HepG2 (cell line): ENCODE data around the gene PRIMA1. TPM values are rescaled to one million over a fixed set of nuclear protein-coding genes. Genes with fewer than 3 reads are reported as not detected.

ENCODE experiments used
- ATM ChIP-seq: fragments of 450-650 bp; IDR thresholded peaks from 2 replicates; pipeline ENCODE4 v1.7.1; 2017; ENCODE audit warnings: mild to moderate bottlenecking, borderline replicate concordance
- CENPT ChIP-seq: sonication (generic); formaldehyde crosslinking; IDR thresholded peaks from 2 replicates; pipeline ENCODE4 v1.8.0; 2022; ENCODE audit warnings: low read depth, mild to moderate bottlenecking, moderate library complexity, missing genetic modification reagents
- HMG20B ChIP-seq: conservative IDR thresholded peaks from 2 replicates; pipeline ENCODE4 v1.6.1; 2016; ENCODE audit warnings: missing genetic modification reagents, missing compliant biosample characterization
- KMT2A ChIP-seq: sonication (generic); formaldehyde crosslinking; IDR thresholded peaks from 2 replicates; pipeline ENCODE4 v1.4.0; 2020; ENCODE audit warnings: missing genetic modification reagents
- KMT2B ChIP-seq: IDR thresholded peaks from 2 replicates; pipeline ENCODE4 v1.6.1; 2016; ENCODE audit warnings: missing genetic modification reagents, missing compliant biosample characterization
- NCOA5 ChIP-seq: sonication (generic); formaldehyde crosslinking; IDR thresholded peaks from 2 replicates; pipeline ENCODE4 v1.4.0; 2020; ENCODE audit warnings: missing genetic modification reagents
- NR3C1 ChIP-seq: sonication (generic); formaldehyde crosslinking; IDR thresholded peaks from 2 replicates; pipeline ENCODE4 v1.4.0; 2020; ENCODE audit warnings: missing genetic modification reagents
- PHF8 ChIP-seq: sonication (generic); formaldehyde crosslinking; IDR thresholded peaks from 2 replicates; pipeline ENCODE4 v1.5.0; 2020; ENCODE audit warnings: missing genetic modification reagents
- PITX1 ChIP-seq: sonication (generic); formaldehyde crosslinking; IDR thresholded peaks from 2 replicates; pipeline ENCODE4 v1.5.1; 2020; ENCODE audit warnings: mild to moderate bottlenecking, missing genetic modification reagents
- SMARCE1 ChIP-seq: fragments of 450-650 bp; IDR thresholded peaks from 2 replicates; pipeline ENCODE4 v1.6.1; 2017; ENCODE audit warnings: borderline replicate concordance
- SNAPC5 ChIP-seq: sonication (generic); formaldehyde crosslinking; IDR thresholded peaks from 2 replicates; pipeline ENCODE4 v1.8.1; 2023; ENCODE audit warnings: mild to moderate bottlenecking, missing genetic modification reagents, borderline replicate concordance
- SUZ12 ChIP-seq: fragments of 150-350 bp; IDR thresholded peaks from 2 replicates; pipeline ENCODE4 v1.6.1; 2014; ENCODE audit warnings: low read depth, low read length
- ZBTB38 ChIP-seq: sonication (generic); formaldehyde crosslinking; IDR thresholded peaks from 2 replicates; pipeline ENCODE4 v1.5.1; 2020; ENCODE audit warnings: mild to moderate bottlenecking, missing genetic modification reagents
- ZBTB7A ChIP-seq: sonication (generic); formaldehyde crosslinking; IDR thresholded peaks from 2 replicates; pipeline ENCODE4 v1.8.0; 2022; ENCODE audit warnings: mild to moderate bottlenecking, missing genetic modification reagents
- ZFP36L1 ChIP-seq: sonication (generic); formaldehyde crosslinking; IDR thresholded peaks from 2 replicates; pipeline ENCODE4 v1.8.0; 2022; ENCODE audit warnings: mild to moderate bottlenecking, missing genetic modification reagents, moderate library complexity
- ZFX ChIP-seq: sonication (generic); formaldehyde crosslinking; IDR thresholded peaks from 2 replicates; pipeline ENCODE4 v1.4.0; 2020; ENCODE audit warnings: mild to moderate bottlenecking, low read depth, missing genetic modification reagents, moderate library complexity
- ZFY ChIP-seq: sonication (generic); formaldehyde crosslinking; IDR thresholded peaks from 2 replicates; pipeline ENCODE4 v1.4.0; 2020; ENCODE audit warnings: missing genetic modification reagents
- ZNF333 ChIP-seq: sonication (generic); formaldehyde crosslinking; IDR thresholded peaks from 2 replicates; pipeline ENCODE4 v1.4.0; 2020; ENCODE audit warnings: mild to moderate bottlenecking, missing genetic modification reagents, borderline replicate concordance
- ZNF446 ChIP-seq: sonication (generic); formaldehyde crosslinking; IDR thresholded peaks from 2 replicates; pipeline ENCODE4 v1.5.0; 2020; ENCODE audit warnings: mild to moderate bottlenecking, missing genetic modification reagents
- ZNF503 ChIP-seq: sonication (generic); formaldehyde crosslinking; IDR thresholded peaks from 2 replicates; pipeline ENCODE4 v1.4.0; 2020; ENCODE audit warnings: missing genetic modification reagents
- ZNF549 ChIP-seq: sonication (generic); formaldehyde crosslinking; IDR thresholded peaks from 2 replicates; pipeline ENCODE4 v1.5.0; 2020; ENCODE audit warnings: missing genetic modification reagents
- ZNF660 ChIP-seq: sonication (generic); formaldehyde crosslinking; IDR thresholded peaks from 2 replicates; pipeline ENCODE4 v1.5.1; 2020; ENCODE audit warnings: mild to moderate bottlenecking, low read depth, missing genetic modification reagents, borderline replicate concordance
- ZNF788 ChIP-seq: sonication (generic); formaldehyde crosslinking; IDR thresholded peaks from 2 replicates; pipeline ENCODE4 v1.5.0; 2020; ENCODE audit warnings: mild to moderate bottlenecking, missing genetic modification reagents, borderline replicate concordance
- polyA plus RNA-seq, 8 experiments: library from polyadenylated mRNA; depleted of rRNA in 3 of 8; stranded (reverse) in 7 of 8; unstranded in 1 of 8; fragments of >200 nt; fragmentation: Illumina TruSeq in 4 of 8; extraction: Trizol in 4 of 8; gene quantifications; 2 replicates each; pipeline versions ENCODE4 v1.2.1 to v1.2.3, GENCODE V29; 2011 to 2016; ENCODE audit warnings: low read depth in 4 of 8, missing spikeins in 1 of 8, mixed read lengths in 1 of 8; ENCODE audit not compliant: insufficient read depth in 1 of 8
- total RNA-seq, 5 experiments: library from RNA; depleted of rRNA; stranded (reverse); fragments of >200 nt; fragmentation: Illumina TruSeq; extraction: Trizol; gene quantifications; 2 replicates each; pipeline ENCODE4 v1.2.3, GENCODE V29; 2016; ENCODE audit warnings: low read depth in 1 of 5
- TF ChIP-seq, protein P1 (sequence below): IDR thresholded peaks from 2 replicates; pipeline ENCODE4 v1.6.1; 2018; ENCODE audit warnings: missing genetic modification reagents, mild to moderate bottlenecking, missing compliant biosample characterization
- TF ChIP-seq, protein P2 (sequence below): sonication (generic); formaldehyde crosslinking; IDR thresholded peaks from 2 replicates; pipeline ENCODE4 v1.4.0; 2020; ENCODE audit warnings: missing genetic modification reagents, borderline replicate concordance

The PRIMA1 gene
- total and polyA plus RNA-seq, 2 of the 13 experiments (the other 11 are each of a cell fraction or from before 2014, with no cell fraction given): 2.4 to 3.2 TPM

- TF ChIP-seq ATM: no peak
- TF ChIP-seq ZNF549 (CRISPR knock-in tag): no peak
- TF ChIP-seq PITX1: peak; percentile 71
- TF ChIP-seq ZNF503 (CRISPR knock-in tag): peak; percentile 81; the same call in 1 of the 2 replicates
- no peak for TF ChIP-seq KMT2B (CRISPR knock-in tag)
- no peak for TF ChIP-seq SUZ12
- TF ChIP-seq, protein P1, sequence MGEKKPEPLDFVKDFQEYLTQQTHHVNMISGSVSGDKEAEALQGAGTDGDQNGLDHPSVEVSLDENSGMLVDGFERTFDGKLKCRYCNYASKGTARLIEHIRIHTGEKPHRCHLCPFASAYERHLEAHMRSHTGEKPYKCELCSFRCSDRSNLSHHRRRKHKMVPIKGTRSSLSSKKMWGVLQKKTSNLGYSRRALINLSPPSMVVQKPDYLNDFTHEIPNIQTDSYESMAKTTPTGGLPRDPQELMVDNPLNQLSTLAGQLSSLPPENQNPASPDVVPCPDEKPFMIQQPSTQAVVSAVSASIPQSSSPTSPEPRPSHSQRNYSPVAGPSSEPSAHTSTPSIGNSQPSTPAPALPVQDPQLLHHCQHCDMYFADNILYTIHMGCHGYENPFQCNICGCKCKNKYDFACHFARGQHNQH (CRISPR knock-in tag): no peak
- TF ChIP-seq ZFX: no peak
- no peak for TF ChIP-seq ZNF333 (CRISPR knock-in tag)
- TF ChIP-seq HMG20B (CRISPR knock-in tag): peak; percentile 79
- peak; percentile 65; the same call in 1 of the 2 replicates for TF ChIP-seq SNAPC5
- TF ChIP-seq ZBTB38 (CRISPR knock-in tag): no peak
- TF ChIP-seq ZFY (CRISPR knock-in tag): peak; percentile 12; the same call in 1 of the 2 replicates
- TF ChIP-seq ZNF788 (CRISPR knock-in tag): no peak
- TF ChIP-seq ZNF446 (CRISPR knock-in tag): no peak
- no peak for TF ChIP-seq SMARCE1
- no peak for TF ChIP-seq CENPT (CRISPR knock-in tag)
- no peak for TF ChIP-seq ZNF660 (CRISPR knock-in tag)
- no peak for TF ChIP-seq ZFP36L1 (CRISPR knock-in tag)
- no peak for TF ChIP-seq KMT2A
- TF ChIP-seq NCOA5 (CRISPR knock-in tag): no peak
- TF ChIP-seq NR3C1 (CRISPR knock-in tag): no peak
- no peak for TF ChIP-seq ZBTB7A
- no peak for TF ChIP-seq PHF8 (CRISPR knock-in tag)
- TF ChIP-seq, protein P2, sequence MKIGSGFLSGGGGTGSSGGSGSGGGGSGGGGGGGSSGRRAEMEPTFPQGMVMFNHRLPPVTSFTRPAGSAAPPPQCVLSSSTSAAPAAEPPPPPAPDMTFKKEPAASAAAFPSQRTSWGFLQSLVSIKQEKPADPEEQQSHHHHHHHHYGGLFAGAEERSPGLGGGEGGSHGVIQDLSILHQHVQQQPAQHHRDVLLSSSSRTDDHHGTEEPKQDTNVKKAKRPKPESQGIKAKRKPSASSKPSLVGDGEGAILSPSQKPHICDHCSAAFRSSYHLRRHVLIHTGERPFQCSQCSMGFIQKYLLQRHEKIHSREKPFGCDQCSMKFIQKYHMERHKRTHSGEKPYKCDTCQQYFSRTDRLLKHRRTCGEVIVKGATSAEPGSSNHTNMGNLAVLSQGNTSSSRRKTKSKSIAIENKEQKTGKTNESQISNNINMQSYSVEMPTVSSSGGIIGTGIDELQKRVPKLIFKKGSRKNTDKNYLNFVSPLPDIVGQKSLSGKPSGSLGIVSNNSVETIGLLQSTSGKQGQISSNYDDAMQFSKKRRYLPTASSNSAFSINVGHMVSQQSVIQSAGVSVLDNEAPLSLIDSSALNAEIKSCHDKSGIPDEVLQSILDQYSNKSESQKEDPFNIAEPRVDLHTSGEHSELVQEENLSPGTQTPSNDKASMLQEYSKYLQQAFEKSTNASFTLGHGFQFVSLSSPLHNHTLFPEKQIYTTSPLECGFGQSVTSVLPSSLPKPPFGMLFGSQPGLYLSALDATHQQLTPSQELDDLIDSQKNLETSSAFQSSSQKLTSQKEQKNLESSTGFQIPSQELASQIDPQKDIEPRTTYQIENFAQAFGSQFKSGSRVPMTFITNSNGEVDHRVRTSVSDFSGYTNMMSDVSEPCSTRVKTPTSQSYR (CRISPR knock-in tag): no peak
Observed at GRCh38 chr14:93778453-93778852, 9.8 kb downstream of the PRIMA1 start (continued).
